NCI-H1105 treated with DMSO at 0.1 percent for 48 hours (cell line): ENCODE results near the gene TNS2.
"Not testable (repeated sequence)": the region's sequence is repeated elsewhere in the genome, so short reads cannot be mapped to it uniquely, and the experiment has no call there.

Experiments used
- DNase-seq: peaks from one replicate; lab custom pipeline; 2025; lab: John Stamatoyannopoulos, UW

Gene TNS2

GRCh38 chr12:53049571-53050318, at the start of gene TNS2:
TNS2 (plus strand) TSS chr12:53050065; CDS start chr12:53050186, 121 bp downstream.
- no peak for DNase-seq

GRCh38 chr12:53004178-53004577, 45.7 kb upstream of the TNS2 start:
- DNase-seq: no peak

- no peak for DNase-seq
These were observed 45.3 kb upstream of the TNS2 start for GRCh38 chr12:53004582-53004981.

GRCh38 chr12:53005215-53005985, 44.5 kb upstream of the TNS2 start:
- no peak for DNase-seq

- DNase-seq: peak; percentile 94
These were observed 43.7 kb upstream of the TNS2 start, which contains the start of gene EIF4B for GRCh38 chr12:53005986-53006809. EIF4B (plus strand) TSS chr12:53006456; CDS start chr12:53006484, 28 bp downstream.

- peak; percentile 30 for DNase-seq
These were observed 43.0 kb upstream of the TNS2 start for GRCh38 chr12:53006810-53007309.

- DNase-seq: no peak
These were observed 42.5 kb upstream of the TNS2 start for GRCh38 chr12:53007343-53007742.

GRCh38 chr12:53008760-53009159, 41.1 kb upstream of the TNS2 start:
- not testable (repeated sequence) for DNase-seq

- no peak for DNase-seq
These were observed 38.9 kb upstream of the TNS2 start for GRCh38 chr12:53010955-53011354.

- no peak for DNase-seq
These were observed 38.0 kb upstream of the TNS2 start for GRCh38 chr12:53011889-53012288.

- no peak for DNase-seq
These were observed 36.9 kb upstream of the TNS2 start for GRCh38 chr12:53012928-53013327.

- no peak for DNase-seq
These were observed 35.2 kb upstream of the TNS2 start for GRCh38 chr12:53014709-53015108.

GRCh38 chr12:53025250-53025649, 24.6 kb upstream of the TNS2 start:
- no peak for DNase-seq

GRCh38 chr12:53027014-53027413, 22.9 kb upstream of the TNS2 start:
- not testable (repeated sequence) for DNase-seq

- DNase-seq: no peak
These were observed 18.2 kb upstream of the TNS2 start for GRCh38 chr12:53031616-53032015.

GRCh38 chr12:53033832-53034231, 16.0 kb upstream of the TNS2 start:
- not testable (repeated sequence) for DNase-seq

- no peak for DNase-seq
These were observed 15.4 kb upstream of the TNS2 start for GRCh38 chr12:53034459-53034858.

GRCh38 chr12:53036802-53037201, 13.1 kb upstream of the TNS2 start:
- DNase-seq: no peak

GRCh38 chr12:53039851-53040250, 10.0 kb upstream of the TNS2 start:
- no peak for DNase-seq

- DNase-seq: no peak
These were observed 7.0 kb upstream of the TNS2 start for GRCh38 chr12:53042607-53043454.

- DNase-seq: no peak
These were observed 5.7 kb upstream of the TNS2 start for GRCh38 chr12:53044052-53044581.
